ENCODE results near the gene TOX3. TPM values are rescaled to one million over a fixed set of nuclear protein-coding genes. Genes with fewer than 3 reads are reported as not detected.

Gene TOX3
- total RNA-seq, 1 donor from 2014 or later, result not detected

GRCh38 chr16:52538511-52538910 is 8.4 kb downstream of the TOX3 start:
- DNase-seq (ENCODE audit: low read depth in 2 of 2), result no peak

GRCh38 chr16:52537516-52537915 is 9.4 kb downstream of the TOX3 start:
- no peak for DNase-seq (ENCODE audit: low read depth in 2 of 2)

GRCh38 chr16:52535076-52535475 is 11.9 kb downstream of the TOX3 start:
- no peak for DNase-seq (ENCODE audit: low read depth in 2 of 2)

- no peak for DNase-seq (ENCODE audit: low read depth in 2 of 2)
Measured at GRCh38 chr16:52533296-52533695, 13.6 kb downstream of the TOX3 start.

GRCh38 chr16:52532384-52532783 is 14.6 kb downstream of the TOX3 start:
- DNase-seq (ENCODE audit: low read depth in 2 of 2), result no peak

- no peak for DNase-seq (ENCODE audit: low read depth in 2 of 2)
Measured at GRCh38 chr16:52529226-52529625, 17.7 kb downstream of the TOX3 start.

- DNase-seq (ENCODE audit: low read depth in 2 of 2), result no peak
Measured at GRCh38 chr16:52528393-52529065, 18.4 kb downstream of the TOX3 start.

- DNase-seq (ENCODE audit: low read depth in 2 of 2), result no peak
Measured at GRCh38 chr16:52526830-52527229, 20.1 kb downstream of the TOX3 start.

- no peak for DNase-seq (ENCODE audit: low read depth in 2 of 2)
Measured at GRCh38 chr16:52526116-52526828, 20.7 kb downstream of the TOX3 start.

GRCh38 chr16:52521570-52521969 is 25.4 kb downstream of the TOX3 start:
- DNase-seq (ENCODE audit: low read depth in 2 of 2), result no peak

GRCh38 chr16:52518884-52519283 is 28.1 kb downstream of the TOX3 start:
- no peak for DNase-seq (ENCODE audit: low read depth in 2 of 2)

- DNase-seq (ENCODE audit: low read depth in 2 of 2), result no peak
Measured at GRCh38 chr16:52515068-52515671, 31.8 kb downstream of the TOX3 start.

GRCh38 chr16:52512297-52512987 is 34.5 kb downstream of the TOX3 start:
- no peak for DNase-seq (ENCODE audit: low read depth in 2 of 2)

- no peak for DNase-seq (ENCODE audit: low read depth in 2 of 2)
Measured at GRCh38 chr16:52501746-52502145, 45.2 kb downstream of the TOX3 start.

GRCh38 chr16:52500963-52501362 is 46.0 kb downstream of the TOX3 start:
- DNase-seq (ENCODE audit: low read depth in 2 of 2), result no peak

GRCh38 chr16:52499060-52499440 is 47.9 kb downstream of the TOX3 start:
- DNase-seq (ENCODE audit: low read depth in 2 of 2), result no peak

- no peak for DNase-seq (ENCODE audit: low read depth in 2 of 2)
Measured at GRCh38 chr16:52498328-52499059, 48.4 kb downstream of the TOX3 start.

- peak in 1 of 2 donors; percentile 0 for DNase-seq (ENCODE audit: low read depth in 2 of 2)
Measured at GRCh38 chr16:52497067-52497816, 49.7 kb downstream of the TOX3 start.

- no peak for DNase-seq (ENCODE audit: low read depth in 2 of 2)
Measured at GRCh38 chr16:52496051-52496876, 50.7 kb downstream of the TOX3 start.

GRCh38 chr16:52494621-52495020 is 52.3 kb downstream of the TOX3 start:
- no peak for DNase-seq (ENCODE audit: low read depth in 2 of 2)
